IPS-18c (cell line): Measurements from ENCODE around the gene MRPL52.
"Not testable (repeated sequence)": the region's sequence is repeated elsewhere in the genome, so short reads cannot be mapped to it uniquely, and the experiment has no call there.

Experiments
- H3K4me3 ChIP-seq: 2 replicates; pipeline ENCODE4 v1.7.0; 2013; ENCODE audit warnings: low read depth, mild to moderate bottlenecking, low read length, moderate library complexity; ENCODE audit not compliant: insufficient read depth
- H3K9me3 ChIP-seq: one replicate; pipeline ENCODE4 v1.6.1; 2013; ENCODE audit warnings: mild to moderate bottlenecking, low read length, moderate library complexity; ENCODE audit not compliant: control insufficient read depth, insufficient read depth

The MRPL52 gene

DNA sequence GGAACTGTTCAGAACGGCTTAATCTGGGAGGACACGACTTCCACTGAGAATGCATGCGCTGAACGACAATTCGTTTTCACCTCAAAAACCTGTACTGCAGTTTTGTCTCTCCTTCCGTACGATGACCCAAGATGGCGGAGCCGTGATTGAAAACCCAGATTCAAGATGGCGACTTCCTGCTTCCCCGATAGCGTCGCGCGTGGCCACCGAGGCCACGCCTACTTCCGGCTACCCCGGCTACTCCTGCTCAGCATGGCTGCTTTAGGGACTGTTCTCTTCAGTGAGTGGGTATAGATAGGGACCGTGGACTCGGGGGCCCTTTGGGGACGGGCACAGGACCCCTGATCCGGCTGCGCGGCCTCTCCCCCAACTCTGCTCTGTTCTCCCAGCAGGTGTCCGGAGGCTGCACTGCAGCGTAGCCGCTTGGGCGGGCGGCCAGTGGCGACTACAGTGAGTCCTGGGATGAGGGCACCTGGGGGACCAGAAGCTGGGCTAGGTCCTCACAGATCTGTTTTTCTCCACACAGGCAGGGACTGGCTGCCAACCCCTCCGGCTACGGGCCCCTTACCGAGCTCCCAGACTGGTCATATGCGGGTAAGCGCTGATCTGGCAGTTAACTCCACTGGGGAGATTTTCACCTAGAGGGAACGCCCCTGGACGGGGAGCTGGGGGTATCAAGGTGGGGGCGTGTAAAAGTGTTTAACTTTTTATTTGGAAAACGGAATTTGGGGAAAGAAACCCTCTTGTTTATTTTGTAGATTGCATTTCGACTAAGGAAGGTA, at the start of gene MRPL52:
Gene MRPL52, plus strand, starts transcription at position 227 of the 782 bp plus-strand sequence. Its CDS starts 26 bp downstream, at position 253.
- H3K4me3 ChIP-seq: peak within 1 kb of the TSS; percentile 80
- H3K9me3 ChIP-seq: no peaks in the 10 kb centered on the region

GRCh38 chr14:22780105-22780679, 49.5 kb upstream of the MRPL52 start:
- Histone ChIP-seq H3K4me3 (no peak overlapping the region), H3K9me3 (peaks cover 5% of the 10 kb centered on the region)

DNA sequence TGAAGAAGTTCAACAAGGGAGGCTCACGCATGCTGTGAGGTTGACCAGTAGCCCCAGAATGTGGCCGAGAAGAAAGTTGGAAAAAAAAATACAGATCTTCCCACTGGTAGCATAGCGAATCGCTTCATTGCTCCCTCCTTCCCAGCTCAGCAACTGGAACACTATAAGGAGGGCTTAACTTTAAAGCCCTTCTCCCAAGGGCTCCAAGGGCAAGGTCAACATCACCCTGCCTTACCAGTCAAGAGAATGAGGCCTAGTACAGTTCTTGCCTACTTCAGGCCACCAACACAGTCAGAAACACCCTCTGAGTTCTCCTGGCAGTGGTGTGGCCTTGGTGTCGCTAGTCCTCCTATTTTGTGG, 48.8 kb upstream of the MRPL52 start:
- peaks cover 5% of the 10 kb centered on the region for H3K9me3 ChIP-seq
- H3K4me3 ChIP-seq: no peak overlapping the region

DNA sequence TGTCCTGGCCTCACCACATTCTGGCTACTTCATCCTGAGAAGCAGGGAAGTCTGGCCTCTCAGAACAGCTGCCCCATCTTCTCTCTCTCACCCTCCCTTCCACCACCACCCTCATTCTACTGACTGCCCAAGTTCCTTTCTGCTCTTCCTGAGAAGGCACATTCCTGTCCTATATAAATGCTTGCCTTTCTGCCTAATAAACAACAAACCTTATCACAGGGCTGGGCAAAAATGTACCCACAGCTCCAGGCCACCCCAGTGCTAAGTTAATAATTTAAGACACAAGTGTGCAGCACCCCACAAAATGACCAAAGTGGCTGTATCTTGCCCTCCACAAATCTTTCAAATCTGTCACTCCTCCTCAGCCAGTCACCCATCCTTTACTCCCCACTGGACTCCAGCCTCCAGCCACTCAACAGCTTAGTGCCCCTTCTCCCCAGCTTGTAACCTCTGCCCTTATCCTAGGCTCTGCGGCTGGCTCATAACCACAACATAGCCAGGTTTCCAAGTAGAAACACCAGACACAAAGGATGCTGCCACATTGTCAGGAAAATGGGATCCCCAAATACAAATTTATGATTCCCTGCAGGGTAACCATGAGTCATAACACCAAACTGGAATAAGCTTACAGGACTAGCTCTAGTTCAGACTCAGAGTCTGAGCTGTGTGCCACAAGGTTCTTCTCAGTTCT, 48.2 kb upstream of the MRPL52 start:
- peaks cover 5% of the 10 kb centered on the region for H3K9me3 ChIP-seq
- H3K4me3 ChIP-seq: no peak overlapping the region

DNA sequence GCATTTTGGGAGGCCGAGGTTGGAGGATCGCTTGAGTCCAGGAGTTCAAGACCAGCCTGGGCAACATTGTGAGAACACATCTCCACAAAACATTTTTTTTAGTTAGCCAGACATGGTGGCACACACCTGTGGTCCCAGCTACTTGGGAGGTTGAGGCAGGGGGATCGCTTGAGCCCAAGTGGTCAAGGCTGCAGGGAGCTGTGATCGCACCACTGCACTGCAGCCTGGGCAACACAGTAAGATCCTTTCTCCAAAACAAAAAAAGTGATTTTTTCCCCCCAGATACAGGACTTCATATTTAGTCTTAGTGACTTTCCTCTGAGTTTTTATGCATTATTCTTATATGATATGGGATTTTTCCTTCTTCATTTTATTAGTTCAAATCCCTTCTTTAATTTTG, 43.0 kb upstream of the MRPL52 start:
- no peak overlapping the region for H3K4me3 ChIP-seq
- H3K9me3 ChIP-seq: peaks cover 7% of the 10 kb centered on the region

DNA sequence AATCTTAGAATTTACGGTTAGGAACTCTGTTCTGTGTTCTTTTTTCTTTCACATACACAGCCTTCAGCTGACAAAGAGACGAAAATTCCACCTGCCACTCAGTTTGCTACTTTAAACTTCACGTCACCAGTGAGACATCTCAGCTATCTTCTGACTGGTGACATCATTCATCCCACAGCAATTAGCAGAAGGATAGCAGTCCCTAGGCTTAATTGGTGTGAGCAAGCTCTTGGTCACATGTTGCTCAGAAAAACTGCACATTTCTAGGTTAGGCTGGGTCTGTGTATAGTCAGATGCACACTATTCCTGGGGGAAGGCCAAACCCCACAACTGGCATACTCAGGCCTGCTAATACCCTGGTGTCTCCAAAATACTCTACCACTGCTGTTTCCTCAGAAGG, 38.4 kb upstream of the MRPL52 start:
- Histone ChIP-seq H3K4me3 (no peak overlapping the region), H3K9me3 (peaks cover 2% of the 10 kb centered on the region)

- peaks cover 2% of the 10 kb centered on the region for H3K9me3 ChIP-seq
- H3K4me3 ChIP-seq: no peak overlapping the region
Observed at GRCh38 chr14:22792158-22792557, 37.5 kb upstream of the MRPL52 start.

GRCh38 chr14:22793550-22793949, 36.1 kb upstream of the MRPL52 start:
- H3K9me3 ChIP-seq, H3K4me3 ChIP-seq: not testable (repeated sequence)

DNA sequence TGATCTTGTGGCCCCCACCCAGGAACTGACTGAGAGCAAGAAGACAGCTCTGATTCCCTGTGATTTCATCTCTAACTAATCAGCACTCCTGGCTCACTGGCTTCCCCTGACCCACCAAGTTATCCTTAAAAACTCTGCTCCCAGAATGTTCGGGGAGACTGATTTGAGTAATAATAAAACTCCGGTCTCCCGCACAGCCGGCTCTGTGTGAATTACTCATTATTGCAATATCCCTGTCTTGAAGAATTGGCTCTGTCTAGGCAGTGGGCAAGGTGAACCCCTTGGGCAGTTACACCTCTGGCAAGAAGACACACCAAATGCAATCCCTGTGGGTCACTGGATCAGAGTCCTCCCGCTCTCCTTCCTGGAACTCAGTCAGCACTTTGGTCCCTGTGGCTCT, 35.7 kb upstream of the MRPL52 start:
- H3K4me3 ChIP-seq: no peak overlapping the region
- peaks cover 2% of the 10 kb centered on the region for H3K9me3 ChIP-seq

DNA sequence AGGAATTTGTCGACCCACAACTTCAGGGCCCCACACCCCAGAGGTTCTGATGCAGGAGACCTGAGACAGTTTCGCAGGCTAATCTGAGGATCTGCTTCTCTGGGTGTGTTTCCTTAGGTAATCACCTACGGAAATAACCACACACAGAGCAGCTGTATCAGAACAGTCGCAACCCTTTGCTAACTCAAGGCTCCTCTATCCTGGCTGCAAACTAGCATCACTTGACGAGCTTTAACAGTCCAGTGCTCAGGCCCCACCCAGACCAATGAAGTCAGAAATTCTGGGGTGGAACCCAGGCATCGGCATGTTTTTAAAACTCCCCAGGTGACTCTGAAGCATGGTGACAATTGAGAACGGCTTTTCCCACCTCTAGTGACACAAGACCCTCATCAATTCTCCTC, 35.1 kb upstream of the MRPL52 start:
- H3K9me3 ChIP-seq: peaks cover 2% of the 10 kb centered on the region

GRCh38 chr14:22796087-22796707, 33.5 kb upstream of the MRPL52 start:
- Histone ChIP-seq H3K4me3 (no peak overlapping the region), H3K9me3 (peaks cover 2% of the 10 kb centered on the region)

More for the DNA sequence above, 35.1 kb upstream of the MRPL52 start:
- H3K4me3 ChIP-seq: no peak overlapping the region

GRCh38 chr14:22797017-22797917, 32.4 kb upstream of the MRPL52 start:
- no peaks in the 10 kb centered on the region for H3K9me3 ChIP-seq
- no peak overlapping the region for H3K4me3 ChIP-seq

- H3K9me3 ChIP-seq: no peaks in the 10 kb centered on the region
- H3K4me3 ChIP-seq: no peak overlapping the region
Observed at GRCh38 chr14:22798528-22798927, 31.2 kb upstream of the MRPL52 start.

- H3K9me3 ChIP-seq: no peaks in the 10 kb centered on the region
Observed at GRCh38 chr14:22800346-22800745, 29.3 kb upstream of the MRPL52 start.

GRCh38 chr14:22801716-22802115, 28.0 kb upstream of the MRPL52 start:
- Histone ChIP-seq H3K9me3 (no peaks in the 10 kb centered on the region), H3K4me3 (no peak overlapping the region)

More at GRCh38 chr14:22800346-22800745, 29.3 kb upstream of the MRPL52 start:
- H3K4me3 ChIP-seq: no peak overlapping the region

GRCh38 chr14:22802860-22803686, 26.6 kb upstream of the MRPL52 start:
- H3K9me3 ChIP-seq: no peaks in the 10 kb centered on the region
- H3K4me3 ChIP-seq: no peak overlapping the region
